ENCODE data around the gene PSMD4.

GRCh38 chr1:151277249-151277648, 22.7 kb downstream of the PSMD4 start:
- TF ChIP-seq EZH2 (IDR thresholded peaks at IDR 0.05) (no peak), POLR2AphosphoS5 (IDR thresholded peaks at IDR 0.05; ENCODE audit: borderline replicate concordance, low read depth, low read length) (no peak)
